Measurements from ENCODE around the gene RCOR1. TPM values are rescaled to one million over a fixed set of nuclear protein-coding genes. Genes with fewer than 3 reads are reported as not detected.

The RCOR1 gene
- total and polyA plus RNA-seq, 2 donors (not counting 1 experiment from before 2014, with no cell fraction given), result 8.7 to 37.1 TPM

GRCh38 chr14:102565331-102565887 is 27.0 kb upstream of the RCOR1 start:
- Mint-ChIP-seq H3K4me1 (peaks cover 38% of the 10 kb centered on the region), H3K9me3 (ENCODE audit: insufficient read depth) (no peaks in the 10 kb centered on the region), H3K27ac (peak overlapping the region; percentile 22), H3K27me3 (no peaks in the 10 kb centered on the region), H3K4me3 (peak overlapping the region; percentile 51)
- no peaks in the 10 kb centered on the region for H3K27me3 ChIP-seq (replicated peaks in 1 of 4; ENCODE audit: control extremely low read depth in 1 of 4, control insufficient read depth in 3 of 4, insufficient read depth in 4 of 4, low read length in 3 of 4)
- WGBS (ENCODE audit: insufficient coverage), result 40% methylated on average over 1 of the region's 10 CpGs
- TF ChIP-seq EZH2 (IDR thresholded peaks at IDR 0.05; ENCODE audit: borderline replicate concordance, insufficient read depth, low read depth, low read length, poor library complexity, severe bottlenecking) (no peak), CTCF (IDR thresholded peaks at IDR 0.05) (no peak)
- H3K4me2 ChIP-seq (replicated peaks; ENCODE audit: low read depth, low read length, poor library complexity, severe bottlenecking), result peak overlapping the region; percentile 46
- H3K4me1 ChIP-seq (ENCODE audit: control insufficient read depth in 2 of 2, insufficient read depth in 2 of 2, low read length in 2 of 2), result peaks cover 32 to 48% of the 10 kb centered on the region in 2 donors
- intact Hi-C loops (cut with micrococcal nuclease), result no loop called here
- no peaks in the 10 kb centered on the region for H3K79me2 ChIP-seq (ENCODE audit: control insufficient read depth, insufficient read depth, low read length)
- H4K20me1 ChIP-seq (ENCODE audit: control insufficient read depth, insufficient read depth, low read length, poor library complexity, severe bottlenecking), result no peaks in the 10 kb centered on the region
- no peak overlapping the region for H2AFZ ChIP-seq (ENCODE audit: insufficient read depth, low read depth, low read length, poor library complexity, severe bottlenecking)
- peak; percentile 57 for ATAC-seq (ENCODE audit: low read depth)
- no peak overlapping the region for H3K4me3 ChIP-seq (ENCODE audit: control extremely low read depth in 1 of 5, extremely low read depth in 1 of 5, insufficient read depth in 1 of 5, low read depth in 2 of 5, low read length in 4 of 5)
- POLR2A ChIA-PET, result interaction anchor here (0.7 to 1.0 kb wide), 3 partner anchors 20 to 50 kb away, joined by 4 to 6 read pairs (median 5); no protein-coding TSS in a partner anchor
- CTCF ChIA-PET, result interaction anchor here (0.7 to 2.6 kb wide), 4 partner anchors 41 to 350 kb away, joined by 3 to 9 read pairs (median 5); no protein-coding TSS in a partner anchor
- no peaks in the 10 kb centered on the region for H3K36me3 ChIP-seq (replicated peaks in 1 of 2; ENCODE audit: control extremely low read depth in 1 of 2, control insufficient read depth in 1 of 2, extremely low read depth in 1 of 2, insufficient read depth in 2 of 2, low read length in 1 of 2)
- peak overlapping the region; percentile 8 to 48 for H3K27ac ChIP-seq (ENCODE audit: low read length in 2 of 2)
- H3K9ac ChIP-seq (ENCODE audit: low read length), result no peak overlapping the region
- H3K9me3 ChIP-seq (ENCODE audit: control extremely low read depth in 1 of 3, control insufficient read depth in 2 of 3, insufficient read depth in 1 of 3, low read length in 2 of 3), result no peaks in the 10 kb centered on the region
- peak; percentile 79 for DNase-seq

- H2AFZ ChIP-seq (ENCODE audit: insufficient read depth, low read depth, low read length, poor library complexity, severe bottlenecking), result no peak overlapping the region
- 95% methylated on average over 4 of the region's 7 CpGs for whole genome bisulfite sequencing (ENCODE audit: insufficient coverage)
- Mint-ChIP-seq H3K9me3 (ENCODE audit: insufficient read depth) (no peaks in the 10 kb centered on the region), H3K27ac (peak overlapping the region; percentile 21), H3K27me3 (no peaks in the 10 kb centered on the region), H3K4me1 (peaks cover 33% of the 10 kb centered on the region), H3K4me3 (peak overlapping the region; percentile 51)
- peak overlapping the region; percentile 8 to 48 for H3K27ac ChIP-seq (ENCODE audit: low read length in 2 of 2)
- H3K4me3 ChIP-seq (ENCODE audit: control extremely low read depth in 1 of 5, extremely low read depth in 1 of 5, insufficient read depth in 1 of 5, low read depth in 2 of 5, low read length in 4 of 5), result no peak overlapping the region
- DNase-seq (no peak), ATAC-seq (ENCODE audit: low read depth) (no peak)
- no peak for TF ChIP-seq CTCF (IDR thresholded peaks at IDR 0.05)
- TF ChIP-seq EZH2 (IDR thresholded peaks at IDR 0.05; ENCODE audit: borderline replicate concordance, insufficient read depth, low read depth, low read length, poor library complexity, severe bottlenecking), result no peak
- H3K27me3 ChIP-seq (replicated peaks in 1 of 4; ENCODE audit: control extremely low read depth in 1 of 4, control insufficient read depth in 3 of 4, insufficient read depth in 4 of 4, low read length in 3 of 4), result no peaks in the 10 kb centered on the region
- POLR2A ChIA-PET, result no interaction called here
- CTCF ChIA-PET, result interaction anchor here (1.5 to 2.0 kb wide), 2 partner anchors 29 to 50 kb away, joined by 3 to 6 read pairs; no protein-coding TSS in a partner anchor
- H3K79me2 ChIP-seq (ENCODE audit: control insufficient read depth, insufficient read depth, low read length), result no peaks in the 10 kb centered on the region
- peaks cover 27 to 42% of the 10 kb centered on the region in 2 donors for H3K4me1 ChIP-seq (ENCODE audit: control insufficient read depth in 2 of 2, insufficient read depth in 2 of 2, low read length in 2 of 2)
- H3K36me3 ChIP-seq (replicated peaks in 1 of 2; ENCODE audit: control extremely low read depth in 1 of 2, control insufficient read depth in 1 of 2, extremely low read depth in 1 of 2, insufficient read depth in 2 of 2, low read length in 1 of 2), result no peaks in the 10 kb centered on the region
- peak overlapping the region; percentile 46 for H3K4me2 ChIP-seq (replicated peaks; ENCODE audit: low read depth, low read length, poor library complexity, severe bottlenecking)
- intact Hi-C loops (cut with micrococcal nuclease), result no loop called here
- no peaks in the 10 kb centered on the region for H3K9me3 ChIP-seq (ENCODE audit: control extremely low read depth in 1 of 3, control insufficient read depth in 2 of 3, insufficient read depth in 1 of 3, low read length in 2 of 3)
- no peak overlapping the region for H3K9ac ChIP-seq (ENCODE audit: low read length)
- no peaks in the 10 kb centered on the region for H4K20me1 ChIP-seq (ENCODE audit: control insufficient read depth, insufficient read depth, low read length, poor library complexity, severe bottlenecking)
Observed at GRCh38 chr14:102565959-102566358, 26.5 kb upstream of the RCOR1 start.

Measured in B cell (primary cell).